ENCODE results near the gene TMEM44.
"Not testable (repeated sequence)": the region's sequence is repeated elsewhere in the genome, so short reads cannot be mapped to it uniquely, and the experiment has no call there.

TMEM44 gene

DNA sequence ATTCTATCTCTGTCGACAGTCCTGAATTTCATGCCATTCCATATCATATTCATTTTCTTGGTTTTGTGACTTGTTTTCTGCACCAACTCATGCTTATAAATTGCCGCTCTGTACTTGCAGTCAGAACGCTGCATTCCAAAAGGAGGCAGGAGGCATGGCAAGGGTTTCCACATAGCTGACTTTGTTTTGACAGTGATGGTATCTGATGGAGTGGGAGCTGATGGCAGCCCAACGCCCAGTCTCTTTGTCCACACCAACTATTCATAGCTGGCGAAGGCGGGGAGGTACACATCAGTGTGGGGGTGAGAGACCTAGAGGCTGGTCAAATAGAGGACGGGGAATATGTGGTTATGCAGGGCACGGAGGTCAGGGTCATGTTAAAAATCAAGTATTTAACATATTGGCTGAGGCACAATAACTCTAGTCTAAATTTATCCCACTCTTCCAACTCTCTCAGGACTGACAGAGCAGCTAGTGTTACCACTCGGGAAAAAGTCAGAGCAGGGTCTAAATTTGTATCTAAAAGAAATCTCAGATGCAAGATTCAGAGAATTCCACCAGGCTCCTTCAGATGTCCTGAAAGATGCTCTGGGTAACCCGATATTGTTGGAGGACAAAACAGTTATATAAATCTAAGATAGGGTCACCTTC, 78.6 kb downstream of the TMEM44 start:
- no peak for DNase-seq (ENCODE audit: low read depth)

DNA sequence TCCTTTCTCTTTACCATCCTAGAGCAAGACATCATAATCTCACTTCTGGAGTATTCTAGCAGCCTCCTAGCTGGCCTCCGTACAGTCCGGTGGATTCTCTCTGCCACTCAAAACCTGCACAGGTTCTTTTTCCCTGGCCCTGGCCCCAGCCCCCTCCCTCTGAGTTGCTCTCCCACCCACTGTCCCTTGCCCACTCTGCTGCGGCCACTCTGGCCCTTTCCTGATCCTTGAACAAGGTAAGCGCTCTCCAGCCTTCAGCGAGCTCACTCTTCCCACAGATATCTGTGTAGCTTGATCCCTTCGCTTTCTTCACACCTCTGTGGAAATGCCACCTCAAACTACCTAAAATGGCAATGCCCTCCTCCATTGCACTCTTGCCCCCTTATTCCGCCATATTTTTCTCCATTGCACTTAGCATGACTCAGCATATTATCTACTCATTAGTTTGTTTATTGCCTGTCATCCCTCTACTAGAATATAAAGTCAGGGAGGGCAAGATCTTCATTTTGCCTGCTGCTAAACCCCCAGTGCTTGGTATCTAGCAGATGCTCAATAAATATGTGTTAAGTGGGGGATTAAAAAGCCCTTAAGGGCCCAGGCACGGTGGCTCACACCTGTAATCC, 80.8 kb downstream of the TMEM44 start:
- no peak for DNase-seq (ENCODE audit: low read depth)

DNA sequence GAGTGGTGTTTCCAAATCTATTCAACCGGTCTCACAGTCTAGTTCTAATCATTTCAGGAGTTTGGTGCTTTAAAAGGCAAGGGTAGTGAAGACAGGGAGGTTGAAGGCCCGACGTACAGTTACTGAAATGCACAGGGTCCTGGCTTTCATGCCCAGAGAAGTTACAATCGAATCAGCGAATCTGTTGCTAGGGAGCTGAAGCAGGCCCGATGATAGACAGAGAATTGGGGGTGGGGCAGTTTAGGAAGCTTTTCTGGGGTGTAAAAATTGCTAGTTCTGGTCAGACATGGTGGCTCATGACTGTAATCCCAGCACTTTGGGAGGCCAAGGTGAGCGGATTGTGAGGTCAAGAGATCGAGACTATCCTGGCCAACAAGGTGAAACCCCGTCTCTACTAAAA, 83.4 kb downstream of the TMEM44 start:
- no peak for DNase-seq (ENCODE audit: low read depth)

DNA sequence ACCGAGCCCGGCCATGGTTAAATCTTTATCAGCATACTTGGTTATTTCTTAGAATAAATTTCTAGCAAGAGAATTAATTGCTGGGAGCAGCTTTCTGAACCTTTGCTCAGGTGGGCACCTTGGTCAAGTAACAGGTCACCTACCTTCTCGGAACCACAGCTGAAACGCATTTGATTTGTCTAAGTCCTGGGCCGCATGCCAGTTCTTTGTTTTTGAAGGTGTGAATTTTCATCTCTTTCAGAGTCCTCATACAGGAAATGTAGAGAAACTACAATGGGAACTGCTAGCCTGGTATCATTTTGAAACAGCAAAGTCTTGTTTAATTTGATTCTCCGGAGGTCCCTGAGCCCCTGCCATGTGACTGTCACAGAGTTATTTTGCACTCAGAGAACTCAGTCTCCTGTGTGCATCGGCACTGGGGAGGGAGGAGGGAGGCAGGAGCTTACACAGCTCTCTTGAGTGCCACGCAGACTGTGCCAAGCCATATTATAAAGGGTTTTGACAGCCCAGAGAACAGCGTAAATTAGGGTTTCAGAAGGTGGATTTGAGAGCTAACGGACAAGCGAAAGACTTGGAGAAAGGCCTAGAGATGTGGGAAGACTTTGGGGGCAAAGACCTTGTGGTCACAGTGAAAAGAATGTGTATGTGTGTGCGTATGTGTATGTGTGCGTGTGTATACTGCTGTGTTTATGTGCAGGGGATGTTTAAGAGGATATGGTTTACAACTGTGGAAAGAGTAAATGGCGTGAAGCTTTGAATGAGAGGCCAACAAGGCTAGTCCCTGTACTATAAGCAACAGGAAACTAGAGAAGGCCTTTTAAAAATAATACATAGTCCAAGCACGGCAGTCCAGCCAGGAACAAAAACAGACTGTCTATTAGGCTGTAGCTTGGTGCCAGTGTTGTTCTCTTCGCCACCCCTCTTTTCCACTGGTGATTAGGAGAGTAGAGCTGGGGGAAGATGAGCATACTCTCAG, 84.6 kb downstream of the TMEM44 start:
- no peak for DNase-seq (ENCODE audit: low read depth)

DNA sequence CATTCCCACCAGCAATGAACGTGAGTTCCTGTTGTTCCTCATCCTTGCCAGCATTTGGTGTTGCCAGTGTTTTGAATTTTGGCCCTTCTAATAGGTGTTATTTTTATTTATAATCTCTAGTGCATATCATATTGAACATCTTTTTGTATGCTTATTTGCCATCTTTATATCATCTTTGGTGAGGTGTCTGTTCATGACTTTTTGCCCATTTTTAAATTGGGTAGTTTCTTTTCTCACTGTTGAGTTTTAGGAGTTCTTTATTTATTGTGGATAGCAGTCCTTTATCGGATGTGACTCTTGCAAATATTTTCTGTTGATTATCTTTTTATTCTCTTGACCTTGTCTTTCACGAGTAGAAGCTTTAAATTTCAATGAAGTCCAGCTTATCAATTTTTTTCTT, 86.2 kb downstream of the TMEM44 start:
- DNase-seq (ENCODE audit: low read depth) = no peak

DNA sequence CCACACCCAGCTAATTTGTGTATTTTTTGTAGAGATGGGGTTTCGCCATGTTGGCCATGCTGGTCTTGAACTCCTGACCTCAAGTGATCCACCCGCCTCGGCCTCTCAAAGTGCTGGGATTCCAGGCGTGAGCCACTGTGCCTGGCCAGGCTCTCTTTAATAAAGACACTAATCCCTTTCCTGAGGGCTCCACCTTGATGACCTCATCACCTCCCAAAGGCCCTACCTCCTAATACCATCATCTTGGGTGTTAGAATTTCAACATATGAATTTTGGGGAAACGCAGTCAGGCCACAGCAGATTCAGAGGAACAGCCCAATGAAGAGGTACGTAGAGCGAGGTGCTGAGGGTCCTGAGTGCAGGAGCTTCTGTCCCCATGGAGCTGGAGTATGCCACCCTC, 87.7 kb downstream of the TMEM44 start:
- DNase-seq (ENCODE audit: low read depth) = not testable (repeated sequence)

DNA sequence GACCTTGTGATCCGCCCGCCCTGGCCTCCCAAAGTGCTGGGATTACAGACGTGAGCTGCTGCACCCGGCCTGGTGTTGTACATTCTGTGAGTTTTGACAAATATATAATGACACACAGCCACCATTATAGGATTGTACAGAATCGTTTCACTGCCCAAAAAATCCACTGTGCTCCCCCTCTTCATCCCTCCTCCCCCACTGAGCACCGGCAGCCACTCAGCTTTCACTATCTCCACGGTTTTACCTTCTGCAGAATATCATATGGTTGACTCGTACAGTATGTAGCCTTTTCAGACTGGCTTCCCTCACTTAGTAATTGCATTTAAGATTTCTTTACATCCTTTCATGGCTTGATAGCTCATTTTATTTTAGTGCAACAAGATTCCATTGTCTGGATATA, 89.7 kb downstream of the TMEM44 start:
- no peak for DNase-seq (ENCODE audit: low read depth)

DNA sequence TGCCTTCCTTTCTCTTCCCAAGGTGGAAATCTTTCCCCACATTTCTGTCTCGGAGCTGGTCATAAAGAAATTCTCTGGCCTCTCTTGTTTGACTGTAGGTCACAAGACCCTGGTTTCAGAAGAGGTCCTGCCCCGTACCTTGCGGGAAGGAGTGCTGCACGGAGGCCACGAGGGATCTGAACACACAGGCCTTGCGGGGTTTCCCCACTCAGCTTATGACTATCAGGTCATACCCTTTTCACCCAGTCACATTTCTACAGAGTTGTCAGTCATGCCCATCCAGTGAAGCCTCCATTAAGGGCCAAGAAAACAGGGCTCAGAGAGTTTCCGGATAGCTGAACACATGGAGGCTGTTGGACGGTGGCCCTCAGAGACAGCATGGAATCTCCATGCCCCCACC, 91.7 kb downstream of the TMEM44 start:
- DNase-seq (ENCODE audit: low read depth) = no peak

DNA sequence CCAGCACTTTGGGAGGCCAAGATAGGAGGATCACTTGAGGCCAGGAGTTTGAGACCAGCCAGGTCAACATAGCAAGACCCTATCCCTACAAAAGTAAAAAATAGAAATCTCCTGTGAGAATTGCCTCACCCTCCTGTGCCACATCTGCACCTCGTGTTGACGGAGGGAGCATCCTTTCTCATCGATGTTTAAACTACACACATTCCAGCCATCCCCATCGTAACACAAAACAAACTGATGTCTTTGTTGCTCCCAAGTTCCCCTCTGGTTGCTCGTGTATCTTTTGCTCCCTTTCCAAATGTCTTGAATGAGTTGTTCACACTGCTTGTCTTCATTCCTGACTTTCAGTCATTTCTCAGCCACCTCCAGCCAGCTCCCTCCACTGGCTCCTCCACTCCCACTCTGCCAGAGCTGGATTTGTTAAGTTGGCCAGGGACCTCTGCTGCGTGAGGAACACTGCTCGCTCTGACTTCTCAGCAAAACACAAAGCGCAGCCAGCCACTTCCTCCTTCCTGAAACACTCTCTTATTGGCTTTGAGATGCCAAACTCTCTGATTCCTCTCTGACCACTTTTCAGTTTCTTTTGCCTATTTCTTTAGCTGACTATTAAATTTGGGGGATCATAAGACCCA, 92.8 kb downstream of the TMEM44 start:
- DNase-seq (ENCODE audit: low read depth) = no peak

DNA sequence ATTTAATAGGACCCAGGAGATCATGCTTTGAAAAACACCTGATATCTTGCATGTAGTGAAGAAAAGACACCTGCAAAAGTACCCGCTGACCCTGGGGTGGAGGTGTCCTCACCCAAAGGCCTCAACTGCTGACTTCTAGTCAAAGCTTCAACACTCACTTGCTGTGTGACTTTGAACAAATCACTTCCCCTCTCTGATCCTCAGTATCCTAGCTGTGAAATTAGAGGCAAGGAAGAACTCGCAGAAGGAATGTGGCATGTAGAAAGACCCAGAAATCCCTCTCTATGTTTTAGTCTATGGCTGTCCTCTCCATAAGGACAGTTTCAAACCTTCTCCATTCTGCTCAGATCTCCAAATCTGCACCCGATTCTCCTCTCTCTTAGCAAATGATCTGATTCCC, 93.7 kb downstream of the TMEM44 start:
- no peak for DNase-seq (ENCODE audit: low read depth)

DNA sequence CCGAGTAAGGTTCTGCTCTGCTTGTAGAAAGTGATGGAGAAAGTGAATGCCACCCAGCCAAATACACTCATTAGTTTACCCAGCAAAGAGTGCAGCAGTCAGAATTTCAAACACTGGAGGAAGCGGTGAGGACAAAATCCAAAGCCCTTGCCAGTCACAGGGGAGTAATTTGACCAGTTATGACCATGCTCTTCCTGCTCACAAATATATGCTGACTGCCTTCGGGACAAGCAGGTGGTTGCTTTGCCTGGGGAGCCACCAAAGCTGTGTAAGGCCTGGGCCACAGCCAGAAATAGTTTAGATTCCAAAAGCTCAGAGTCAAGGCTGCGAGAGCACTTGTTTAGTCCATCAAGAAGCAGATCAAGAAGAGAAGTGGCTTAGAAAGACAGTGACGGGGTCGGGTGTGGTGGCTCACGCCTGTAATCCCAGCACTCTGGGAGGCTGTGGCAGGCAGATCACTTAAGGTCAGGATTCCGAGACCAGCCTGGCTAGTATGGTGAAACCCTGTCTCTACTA, 95.4 kb downstream of the TMEM44 start:
- no peak for DNase-seq (ENCODE audit: low read depth)

All from stimulated activated CD8-positive, alpha-beta memory T cell treated with anti-CD3 and anti-CD28 coated beads, Interleukin-12 subunit alpha, Interleukin-12 subunit beta, amount 100 ng/mL, for 1 hour (primary cell).